Activated CD4-positive, alpha-beta T cell treated with anti-CD3 and anti-CD28 coated beads, Interleukin-2, amount 50 U/mL, for 4 hours (primary cell): ENCODE results near the gene CAPN13.

Experiments
- DNase-seq, 2 experiments: peaks; one replicate each; pipeline ENCODE4 v3.0.0-alpha.2; 2020

The CAPN13 gene

GRCh38 chr2:30761226-30761625, 46.0 kb downstream of the CAPN13 start:
- DNase-seq = no peak

GRCh38 chr2:30759481-30759880, 47.8 kb downstream of the CAPN13 start:
- no peak for DNase-seq

- no peak for DNase-seq
Observed at GRCh38 chr2:30758191-30758651, 49.0 kb downstream of the CAPN13 start.

- DNase-seq = no peak
Observed at GRCh38 chr2:30757749-30758148, 49.5 kb downstream of the CAPN13 start.

- no peak for DNase-seq
Observed at GRCh38 chr2:30756971-30757370, 50.3 kb downstream of the CAPN13 start.

GRCh38 chr2:30756051-30756719, 51.1 kb downstream of the CAPN13 start:
- DNase-seq = no peak

- no peak for DNase-seq
Observed at GRCh38 chr2:30753630-30754029, 53.6 kb downstream of the CAPN13 start.

GRCh38 chr2:30752811-30753210, 54.4 kb downstream of the CAPN13 start:
- no peak for DNase-seq

- no peak for DNase-seq
Observed at GRCh38 chr2:30747206-30747605, 60.0 kb downstream of the CAPN13 start.

- DNase-seq = no peak
Observed at GRCh38 chr2:30744823-30745222, 62.4 kb downstream of the CAPN13 start.

- DNase-seq = no peak
Observed at GRCh38 chr2:30741576-30741975, 65.7 kb downstream of the CAPN13 start.

GRCh38 chr2:30738141-30738911, 68.9 kb downstream of the CAPN13 start:
- no peak for DNase-seq

- DNase-seq = no peak
Observed at GRCh38 chr2:30737326-30737610, 70.0 kb downstream of the CAPN13 start.

GRCh38 chr2:30736461-30737325, 70.6 kb downstream of the CAPN13 start:
- no peak for DNase-seq

GRCh38 chr2:30733876-30734520, 73.2 kb downstream of the CAPN13 start:
- DNase-seq = no peak

- DNase-seq = no peak
Observed at GRCh38 chr2:30732876-30733275, 74.4 kb downstream of the CAPN13 start.

GRCh38 chr2:30732376-30732775, 74.9 kb downstream of the CAPN13 start:
- no peak for DNase-seq

- DNase-seq = no peak
Observed at GRCh38 chr2:30731706-30732105, 75.5 kb downstream of the CAPN13 start.

- no peak for DNase-seq
Observed at GRCh38 chr2:30730736-30731647, 76.3 kb downstream of the CAPN13 start.

- DNase-seq = no peak
Observed at GRCh38 chr2:30729031-30729430, 78.2 kb downstream of the CAPN13 start.

- DNase-seq = no peak
Observed at GRCh38 chr2:30722936-30723725, 84.1 kb downstream of the CAPN13 start.
